ENCODE measurements around the gene YPEL1.

YPEL1 gene

GRCh38 chr22:21764038-21764804, 28.6 kb upstream of the YPEL1 start:
- TF ChIP-seq ZBTB7A (IDR thresholded peaks at IDR 0.05; ENCODE audit: low read depth) (no peak), USF1 (IDR thresholded peaks at IDR 0.05) (no peak), RAD21 (IDR thresholded peaks at IDR 0.05; ENCODE audit: low read depth) (no peak), TAF1 (IDR thresholded peaks at IDR 0.05; ENCODE audit: low read depth) (no peak), YY1 (IDR thresholded peaks at IDR 0.05; ENCODE audit: low read depth) (no peak), TCF12 (IDR thresholded peaks at IDR 0.05; ENCODE audit: low read depth) (no peak), CEBPB (IDR thresholded peaks at IDR 0.05) (no peak), NFIC (IDR thresholded peaks at IDR 0.05) (no peak), REST (IDR thresholded peaks at IDR 0.05; ENCODE audit: low read depth) (no peak), TEAD4 (IDR thresholded peaks at IDR 0.05) (no peak), CREB1 (IDR thresholded peaks at IDR 0.05; ENCODE audit: low read depth) (no peak), EGR1 (IDR thresholded peaks at IDR 0.05) (no peak), EP300 (IDR thresholded peaks at IDR 0.05; ENCODE audit: borderline replicate concordance) (no peak), FOXM1 (IDR thresholded peaks at IDR 0.05; ENCODE audit: borderline replicate concordance, low read depth) (no peak)
- TF ChIP-seq, protein P1, sequence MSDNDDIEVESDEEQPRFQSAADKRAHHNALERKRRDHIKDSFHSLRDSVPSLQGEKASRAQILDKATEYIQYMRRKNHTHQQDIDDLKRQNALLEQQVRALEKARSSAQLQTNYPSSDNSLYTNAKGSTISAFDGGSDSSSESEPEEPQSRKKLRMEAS (IDR thresholded peaks at IDR 0.05): no peak

DNA sequence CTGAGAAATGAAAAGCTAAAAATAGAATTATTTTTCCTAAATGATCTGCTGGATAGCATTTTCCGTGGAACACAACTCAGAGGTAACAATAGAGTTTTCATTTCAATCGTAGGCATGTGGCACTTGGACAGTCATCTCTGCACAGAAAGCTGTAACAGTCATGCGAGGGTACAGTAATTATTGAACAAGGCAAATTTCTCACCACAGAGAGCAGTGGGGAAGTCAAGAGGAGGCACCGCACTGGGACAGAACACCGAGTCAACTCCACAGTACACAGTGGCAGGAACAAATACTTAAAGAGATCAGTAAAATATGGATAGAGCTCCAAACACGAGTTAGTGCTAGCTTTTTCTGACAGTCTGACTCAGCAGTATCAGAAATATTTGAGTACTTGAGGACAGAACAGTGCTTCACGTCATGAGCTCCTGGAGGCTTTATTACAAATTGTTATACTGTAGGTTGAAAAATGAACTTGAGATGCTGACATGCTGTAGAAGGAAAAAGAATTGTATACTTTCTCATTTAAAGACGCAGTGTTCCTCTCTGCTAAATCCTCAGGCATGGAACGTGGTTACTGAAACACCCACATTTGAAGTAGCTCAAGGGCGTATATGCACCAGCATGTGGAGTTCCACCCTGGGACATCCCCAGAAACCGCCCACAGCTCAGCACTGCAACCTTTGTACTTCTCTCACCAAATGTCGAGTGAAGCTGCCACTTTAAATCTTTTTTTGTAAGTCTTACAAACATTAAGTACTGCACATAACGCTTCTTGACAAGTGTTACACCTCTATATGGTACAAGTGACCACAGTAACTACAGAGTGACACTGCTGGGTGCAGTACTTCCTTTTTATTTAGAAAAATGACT, 27.4 kb upstream of the YPEL1 start:
- TF ChIP-seq, protein P1 (IDR thresholded peaks at IDR 0.05): no peak

DNA sequence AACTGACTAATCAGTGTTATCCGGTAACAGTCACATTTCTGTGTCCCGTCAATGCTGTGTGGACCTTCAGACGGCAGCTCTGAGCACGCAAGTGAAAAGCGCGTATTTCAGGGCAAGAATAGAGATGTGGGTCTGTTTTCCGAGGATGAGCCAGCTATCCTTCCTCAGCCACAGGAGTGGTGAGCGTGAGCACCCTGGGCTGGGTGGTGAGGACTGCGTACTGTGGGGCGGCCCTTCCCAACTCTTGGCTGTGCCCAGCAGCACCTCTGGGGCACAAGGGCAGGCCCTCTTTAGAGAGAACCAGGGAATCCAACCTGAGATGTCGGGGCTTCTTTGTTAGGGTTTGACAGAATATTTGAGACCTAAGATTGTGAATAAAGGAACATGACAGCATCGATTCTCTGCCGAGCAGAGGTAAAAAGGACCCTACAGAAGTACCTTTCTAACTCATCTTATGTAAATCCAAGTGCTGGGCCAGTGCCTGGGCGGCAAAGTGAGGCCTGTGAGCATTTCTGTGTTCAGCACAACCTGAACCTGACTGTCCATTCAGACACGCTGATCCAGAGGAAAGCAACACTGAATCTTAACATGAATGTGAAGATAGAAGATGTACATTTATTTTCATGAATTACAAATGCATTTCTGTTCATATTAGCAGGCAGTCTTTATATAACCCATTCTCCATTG, 26.5 kb upstream of the YPEL1 start:
- no peak for TF ChIP-seq TEAD4 (IDR thresholded peaks at IDR 0.05)

DNA sequence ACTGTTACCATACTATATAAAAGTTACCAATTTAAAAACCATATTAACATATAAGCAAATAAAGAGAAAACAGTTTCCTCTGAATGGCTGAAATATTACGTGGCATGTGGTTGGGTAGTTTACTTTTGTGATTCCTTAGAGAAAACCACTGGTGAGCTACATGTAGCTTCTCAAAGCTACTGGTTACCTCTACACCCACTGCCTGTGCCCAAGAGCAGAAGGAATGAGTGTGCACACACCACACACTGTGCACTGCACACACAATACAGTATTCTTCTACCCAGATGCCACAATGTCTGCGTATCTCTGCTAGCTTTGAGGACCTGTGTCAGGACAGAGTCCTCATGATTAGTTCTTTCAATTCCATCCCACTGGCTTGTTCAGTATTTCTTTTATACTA, 25.5 kb upstream of the YPEL1 start:
- TF ChIP-seq CREB1 (IDR thresholded peaks at IDR 0.05; ENCODE audit: low read depth): no peak
- no peak for TF ChIP-seq TEAD4 (IDR thresholded peaks at IDR 0.05)
- TF ChIP-seq TCF12 (IDR thresholded peaks at IDR 0.05; ENCODE audit: low read depth): no peak
- no peak for TF ChIP-seq EGR1 (IDR thresholded peaks at IDR 0.05)
- no peak for TF ChIP-seq RAD21 (IDR thresholded peaks at IDR 0.05; ENCODE audit: low read depth)
- TF ChIP-seq, protein P1 (IDR thresholded peaks at IDR 0.05): no peak
- no peak for TF ChIP-seq NFIC (IDR thresholded peaks at IDR 0.05)
- no peak for TF ChIP-seq ZBTB7A (IDR thresholded peaks at IDR 0.05; ENCODE audit: low read depth)
- no peak for TF ChIP-seq REST (IDR thresholded peaks at IDR 0.05; ENCODE audit: low read depth)
- no peak for TF ChIP-seq USF1 (IDR thresholded peaks at IDR 0.05)
- no peak for TF ChIP-seq CEBPB (IDR thresholded peaks at IDR 0.05)
- TF ChIP-seq FOXM1 (IDR thresholded peaks at IDR 0.05; ENCODE audit: borderline replicate concordance, low read depth): no peak
- no peak for TF ChIP-seq TAF1 (IDR thresholded peaks at IDR 0.05; ENCODE audit: low read depth)
- no peak for TF ChIP-seq EP300 (IDR thresholded peaks at IDR 0.05; ENCODE audit: borderline replicate concordance)
- no peak for TF ChIP-seq YY1 (IDR thresholded peaks at IDR 0.05; ENCODE audit: low read depth)

DNA sequence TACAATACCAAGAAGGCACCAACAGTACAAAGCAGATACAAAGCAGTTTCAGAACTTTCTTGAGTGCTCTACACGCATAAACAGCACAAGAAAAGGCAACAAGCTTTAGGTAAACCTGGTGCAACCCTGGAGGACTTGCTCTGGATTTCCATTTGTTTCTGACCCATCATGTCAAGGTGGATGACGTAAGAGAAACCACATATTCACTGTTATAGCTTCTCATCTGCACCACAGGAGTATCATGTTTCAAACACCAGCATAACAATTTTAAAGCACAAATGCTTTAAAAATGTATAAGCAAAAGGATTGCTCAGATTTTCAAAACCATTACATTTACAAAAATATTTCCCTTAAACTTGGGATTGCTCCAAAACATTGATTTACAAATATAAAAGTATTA, 25.0 kb upstream of the YPEL1 start:
- TF ChIP-seq, protein P1 (IDR thresholded peaks at IDR 0.05): no peak
- TF ChIP-seq YY1 (IDR thresholded peaks at IDR 0.05; ENCODE audit: low read depth) (no peak), RAD21 (IDR thresholded peaks at IDR 0.05; ENCODE audit: low read depth) (no peak), EGR1 (IDR thresholded peaks at IDR 0.05) (no peak), EP300 (IDR thresholded peaks at IDR 0.05; ENCODE audit: borderline replicate concordance) (no peak), CREB1 (IDR thresholded peaks at IDR 0.05; ENCODE audit: low read depth) (no peak), USF1 (IDR thresholded peaks at IDR 0.05) (no peak), ZBTB7A (IDR thresholded peaks at IDR 0.05; ENCODE audit: low read depth) (no peak), TEAD4 (IDR thresholded peaks at IDR 0.05) (no peak), NFIC (IDR thresholded peaks at IDR 0.05) (no peak), TCF12 (IDR thresholded peaks at IDR 0.05; ENCODE audit: low read depth) (no peak), TAF1 (IDR thresholded peaks at IDR 0.05; ENCODE audit: low read depth) (no peak), FOXM1 (IDR thresholded peaks at IDR 0.05; ENCODE audit: borderline replicate concordance, low read depth) (no peak), REST (IDR thresholded peaks at IDR 0.05; ENCODE audit: low read depth) (no peak), CEBPB (IDR thresholded peaks at IDR 0.05) (no peak)

Measured in Ishikawa (cell line).